HCEC 1CT (cell line): ENCODE measurements around the gene PPP1R1C.
"Not testable (repeated sequence)": the region's sequence is repeated elsewhere in the genome, so short reads cannot be mapped to it uniquely, and the experiment has no call there.

Experiments
- DNase-seq: peaks from one replicate; pipeline ENCODE4 v3.0.0-alpha.2; 2017

PPP1R1C gene

GRCh38 chr2:182015334-182016109 lies 29.9 kb downstream of the PPP1R1C start:
- DNase-seq, result peak; percentile 23

DNA sequence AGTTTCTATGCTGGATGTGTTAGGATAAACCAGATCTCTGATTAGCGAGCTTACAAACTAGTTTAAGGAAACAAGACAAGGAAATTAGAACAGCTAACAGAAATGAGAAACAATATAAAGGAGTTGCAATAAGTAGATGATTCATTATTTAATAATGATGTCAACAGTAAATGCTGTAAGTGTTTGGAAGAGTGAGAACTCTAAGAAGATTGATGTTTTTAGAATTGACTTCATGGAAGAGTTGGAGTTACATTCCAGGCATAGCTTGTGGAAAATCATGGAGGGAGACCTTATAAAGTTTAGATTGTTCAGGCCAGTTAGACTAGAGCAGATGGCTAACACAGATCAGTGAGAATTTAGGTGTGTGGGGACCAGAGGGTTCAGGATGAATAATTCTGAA lies 32.6 kb downstream of the PPP1R1C start:
- DNase-seq, result peak; percentile 56

GRCh38 chr2:182019731-182020130 lies 34.1 kb downstream of the PPP1R1C start:
- DNase-seq, result no peak

DNA sequence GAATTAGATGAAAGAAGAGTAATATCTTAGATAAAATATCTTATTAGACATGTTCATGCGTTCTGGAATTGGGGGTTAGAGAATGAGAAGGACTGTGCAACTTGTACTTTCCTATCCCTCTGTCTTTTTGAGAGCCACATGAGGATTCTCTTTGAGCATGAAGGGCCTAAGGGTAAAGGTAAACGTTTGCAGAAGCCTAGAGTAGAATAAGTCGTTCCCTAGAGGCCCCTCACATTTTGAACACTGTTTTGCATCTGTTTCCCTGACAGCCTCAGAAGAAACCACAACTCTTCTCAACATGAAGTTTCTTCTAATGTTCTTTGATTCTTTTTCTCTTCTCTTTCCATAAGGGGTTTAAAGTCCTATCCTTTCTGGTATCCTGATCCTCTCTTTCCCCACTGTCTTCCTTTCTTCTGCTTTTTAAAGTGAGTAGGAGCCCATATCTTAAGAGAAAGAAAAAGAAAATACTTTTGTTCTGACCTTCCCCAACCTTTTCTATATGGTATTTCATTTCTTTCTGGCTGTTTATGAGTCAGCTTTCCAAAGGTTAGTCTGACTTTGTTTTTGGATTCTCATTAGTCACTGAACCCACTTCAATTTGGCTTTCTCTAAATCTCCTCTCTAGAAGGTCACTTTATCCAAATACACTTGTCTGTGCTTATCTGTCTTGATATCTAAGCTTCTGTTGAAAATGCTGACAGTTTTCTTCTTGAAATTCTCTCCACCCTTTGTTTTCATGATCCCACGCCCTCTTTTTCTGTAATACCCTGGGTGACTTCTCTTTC lies 34.8 kb downstream of the PPP1R1C start:
- peak; percentile 69 for DNase-seq

DNA sequence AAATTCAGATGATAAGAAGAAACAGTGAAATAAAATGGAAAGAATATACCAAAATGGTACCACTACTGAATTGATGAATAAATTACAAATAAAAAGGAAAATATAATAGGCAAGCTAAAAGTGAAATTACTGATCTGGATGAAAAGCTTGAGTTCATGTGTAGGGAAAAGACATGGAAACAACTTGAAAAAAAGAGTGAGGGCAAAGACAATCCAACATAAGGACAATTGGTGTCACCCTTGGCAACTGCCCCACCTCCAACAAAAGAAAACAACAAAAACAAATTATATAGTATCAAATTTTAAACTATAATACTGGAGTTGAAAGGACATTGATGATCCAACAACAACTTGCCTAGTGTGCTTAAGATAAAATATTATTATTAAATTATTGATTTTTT lies 37.6 kb downstream of the PPP1R1C start:
- DNase-seq, result no peak

DNA sequence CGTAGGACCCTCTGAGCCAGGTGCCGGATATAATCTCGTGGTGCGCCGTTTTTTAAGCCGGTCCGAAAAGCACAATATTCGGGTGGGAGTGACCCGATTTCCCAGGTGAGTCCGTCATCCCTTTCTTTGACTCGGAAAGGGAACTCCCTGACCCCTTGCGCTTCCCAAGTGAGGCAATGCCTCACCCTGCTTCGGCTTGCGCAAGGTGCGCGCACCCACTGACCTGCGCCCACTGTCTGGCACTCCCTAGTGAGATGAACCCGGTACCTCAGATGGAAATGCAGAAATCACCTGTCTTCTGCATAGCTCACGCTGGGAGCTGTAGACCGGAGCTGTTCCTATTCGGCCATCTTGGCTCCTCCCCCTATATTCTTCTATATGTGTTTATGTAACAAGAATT lies 45.2 kb downstream of the PPP1R1C start:
- not testable (repeated sequence) for DNase-seq

- DNase-seq, result peak; percentile 10
Observed at GRCh38 chr2:182031956-182032355, 46.3 kb downstream of the PPP1R1C start.

- DNase-seq, result no peak
Observed at GRCh38 chr2:182033449-182033848, 47.8 kb downstream of the PPP1R1C start.

DNA sequence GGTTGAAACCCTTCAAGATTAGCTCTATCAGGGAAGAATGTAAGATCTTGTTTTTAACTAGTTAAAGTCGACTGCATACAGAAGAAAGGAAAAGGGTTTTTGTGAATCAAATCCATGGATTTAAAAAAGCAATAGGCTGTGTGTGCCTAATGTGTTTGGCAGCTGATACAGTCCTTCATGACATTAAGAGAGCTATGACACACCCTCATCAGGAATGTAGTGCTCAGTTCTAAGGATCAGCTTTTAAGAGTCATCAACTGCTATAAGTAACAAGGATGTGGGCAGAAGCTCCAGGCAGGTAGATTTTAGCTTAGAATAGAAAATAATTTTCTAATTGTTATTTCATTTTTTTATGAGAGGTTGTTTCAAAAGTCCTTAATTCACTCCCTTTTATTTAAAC lies 52.9 kb downstream of the PPP1R1C start:
- DNase-seq, result peak; percentile 82

- DNase-seq, result no peak
Observed at GRCh38 chr2:182043021-182043420, 57.4 kb downstream of the PPP1R1C start.

GRCh38 chr2:182043861-182044260 lies 58.2 kb downstream of the PPP1R1C start:
- no peak for DNase-seq

DNA sequence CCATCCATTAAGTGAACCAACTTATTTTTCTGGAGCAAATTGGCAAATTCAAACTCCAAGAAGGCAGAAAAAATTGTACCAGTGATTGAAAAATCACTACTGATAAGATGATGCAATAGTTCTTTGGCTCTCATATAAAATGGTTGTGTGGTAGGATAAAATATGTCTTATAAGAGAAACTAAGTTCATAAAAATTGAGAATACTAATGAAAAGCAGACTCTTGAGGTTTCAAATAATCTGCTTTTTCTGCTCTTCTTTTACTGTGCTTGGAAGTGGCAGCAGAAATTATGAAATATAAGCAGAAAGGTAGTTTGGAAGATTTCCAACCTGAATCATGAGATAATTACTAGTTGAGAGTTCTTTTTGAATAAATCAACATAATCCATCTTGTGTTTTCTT lies 61.9 kb downstream of the PPP1R1C start:
- no peak for DNase-seq

GRCh38 chr2:182048088-182048487 lies 62.4 kb downstream of the PPP1R1C start:
- no peak for DNase-seq

- no peak for DNase-seq
Observed at GRCh38 chr2:182048621-182049020, 63.0 kb downstream of the PPP1R1C start.

DNA sequence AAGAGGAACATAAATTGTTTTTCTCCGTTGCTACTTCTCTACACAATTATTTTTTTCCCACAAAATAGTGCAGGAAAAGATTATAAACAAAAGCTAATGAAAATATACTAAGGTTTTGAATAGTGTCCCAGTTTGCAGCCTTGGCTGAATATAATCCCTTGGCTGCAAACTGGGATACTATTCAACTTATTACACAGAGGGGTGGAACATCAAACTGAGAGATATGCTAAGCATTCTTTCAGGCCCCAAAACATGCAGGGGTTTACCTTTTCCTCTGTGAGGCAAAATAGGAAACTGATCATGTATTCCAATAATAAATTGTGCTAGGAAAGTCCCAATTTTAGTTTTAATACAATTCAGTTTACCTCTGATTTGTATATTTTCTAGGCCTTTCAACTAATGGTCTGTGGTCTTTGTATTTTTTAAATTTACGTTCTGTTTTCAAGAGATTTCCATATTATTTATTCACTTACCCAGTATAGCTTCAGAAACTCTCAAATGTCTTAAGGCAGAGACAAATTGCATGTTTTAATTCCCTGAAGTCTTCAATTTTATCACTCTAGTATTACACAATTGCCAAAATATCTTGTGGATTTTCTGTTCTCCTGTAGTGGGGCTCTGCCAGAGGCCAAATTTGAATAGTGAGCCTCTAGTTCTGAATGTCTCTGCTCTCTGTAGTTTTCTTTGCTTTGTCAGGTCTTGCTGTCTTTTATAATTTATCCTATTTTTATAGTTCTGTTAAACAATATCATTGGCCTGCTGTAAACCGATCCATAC lies 63.9 kb downstream of the PPP1R1C start:
- DNase-seq, result no peak

GRCh38 chr2:182050333-182051135 lies 64.9 kb downstream of the PPP1R1C start:
- no peak for DNase-seq

DNA sequence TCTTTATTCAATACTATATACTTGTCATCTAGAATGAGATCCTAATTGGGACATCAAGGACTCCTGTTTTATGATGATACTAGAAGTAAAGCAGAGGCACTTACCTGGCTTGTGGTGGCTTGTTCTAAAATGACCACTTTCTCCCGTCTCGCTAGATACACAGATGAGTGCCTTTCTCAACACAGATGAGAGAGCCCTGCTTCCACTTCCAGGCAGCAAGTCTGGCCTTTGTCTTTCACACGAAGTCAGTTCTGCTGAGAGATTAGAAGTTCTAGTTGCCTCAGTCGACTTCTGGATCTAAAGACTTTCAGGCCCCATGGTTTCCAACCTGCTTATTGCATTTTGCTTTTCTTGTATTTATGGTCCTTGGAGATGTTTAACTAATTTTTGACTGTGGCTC lies 70.3 kb downstream of the PPP1R1C start:
- no peak for DNase-seq

GRCh38 chr2:182057002-182057401 lies 71.3 kb downstream of the PPP1R1C start:
- no peak for DNase-seq

GRCh38 chr2:182058056-182058455 lies 72.4 kb downstream of the PPP1R1C start:
- DNase-seq, result no peak

- DNase-seq, result no peak
Observed at GRCh38 chr2:182061739-182062138, 76.1 kb downstream of the PPP1R1C start.

- no peak for DNase-seq
Observed at GRCh38 chr2:182062329-182062972, 76.8 kb downstream of the PPP1R1C start.
